SK-MEL-5 (cell line): Measurements from ENCODE around the gene PCDH1. TPM values are rescaled to one million over a fixed set of nuclear protein-coding genes. Genes with fewer than 3 reads are reported as not detected.
A peak's percentile ranks its signal among the peaks of the same experiment; 100 is the strongest.

Source experiments
- DNase-seq: peaks from one replicate; pipeline ENCODE4 v3.0.0-alpha.2; 2016; ENCODE audit warnings: low read depth, low spot score
- in situ Hi-C: cut with HindIII; loops from 2 replicates; pipeline ENCODE4 v1.10.0; 2016; ENCODE audit warnings: low sequenced_read_pairs, high pct_unique_total_duplicates, low pct_unique_long_range_greater_than_20kb
- total RNA-seq: library from RNA; depleted of rRNA; stranded (reverse); fragments of >200 nt; shearing (Covaris generic); gene quantifications from 2 replicates; pipeline ENCODE4 v1.2.3, GENCODE V29; 2014

PCDH1 gene
- total RNA-seq, 1 experiment from 2014 or later: 2.7 TPM

- no peak for DNase-seq
- in situ Hi-C loops: no loop called here
Observed at GRCh38 chr5:141865406-141865805, 12.8 kb downstream of the PCDH1 start.

GRCh38 chr5:141864371-141865370, 13.5 kb downstream of the PCDH1 start:
- no peak for DNase-seq
- in situ Hi-C loops: no loop called here

GRCh38 chr5:141863569-141864178, 14.5 kb downstream of the PCDH1 start:
- in situ Hi-C loops: no loop called here
- no peak for DNase-seq

GRCh38 chr5:141862936-141863543, 15.2 kb downstream of the PCDH1 start:
- in situ Hi-C loops: no loop called here
- no peak for DNase-seq

GRCh38 chr5:141861194-141861593, 17.0 kb downstream of the PCDH1 start:
- in situ Hi-C loops: no loop called here
- DNase-seq: no peak

- in situ Hi-C loops: no loop called here
- no peak for DNase-seq
Observed at GRCh38 chr5:141858079-141858765, 20.0 kb downstream of the PCDH1 start.

- no peak for DNase-seq
- in situ Hi-C loops: no loop called here
Observed at GRCh38 chr5:141857226-141857625, 21.0 kb downstream of the PCDH1 start.

GRCh38 chr5:141856037-141856790, 22.0 kb downstream of the PCDH1 start:
- DNase-seq: no peak
- in situ Hi-C loops: no loop called here

GRCh38 chr5:141855265-141856036, 22.8 kb downstream of the PCDH1 start:
- DNase-seq: no peak
- in situ Hi-C loops: no loop called here

- DNase-seq: no peak
- in situ Hi-C loops: no loop called here
Observed at GRCh38 chr5:141853895-141854626, 24.1 kb downstream of the PCDH1 start.

- in situ Hi-C loops: no loop called here
- no peak for DNase-seq
Observed at GRCh38 chr5:141852448-141852847, 25.8 kb downstream of the PCDH1 start.

GRCh38 chr5:141851195-141851874, 26.9 kb downstream of the PCDH1 start:
- DNase-seq: no peak
- in situ Hi-C loops: no loop called here

- DNase-seq: no peak
- in situ Hi-C loops: no loop called here
Observed at GRCh38 chr5:141850786-141851185, 27.4 kb downstream of the PCDH1 start.

- in situ Hi-C loops: no loop called here
- peak; percentile 33 for DNase-seq
Observed at GRCh38 chr5:141850244-141850768, 27.9 kb downstream of the PCDH1 start.
